Activated CD8-positive, alpha-beta memory T cell treated with anti-CD3 and anti-CD28 coated beads for 36 hours (primary cell): ENCODE results near the gene FSTL4. TPM values are rescaled to one million over a fixed set of nuclear protein-coding genes. Genes with fewer than 3 reads are reported as not detected.

Source experiments
- CTCF ChIA-PET: fragments of 350-600 bp; sonication (Branson Sonifier 250); formaldehyde crosslinking; loops from one replicate; lab custom pipeline; 2021; ENCODE audit warnings: antibody characterized with exemption; lab: Charles Lee
- POLR2A ChIA-PET: fragments of 350-600 bp; sonication (Branson Sonifier 250); formaldehyde crosslinking; loops from one replicate; lab custom pipeline; 2021; ENCODE audit warnings: antibody characterized with exemption; lab: Charles Lee
- total RNA-seq, 2 experiments: library from RNA; stranded (reverse); gene quantifications; one replicate each; pipeline ENCODE4 v1.2.3, GENCODE V29; 2021

FSTL4 gene
- total RNA-seq, 2 experiments from 2014 or later = 0.30 TPM; not detected in 1

- POLR2A ChIA-PET = no interaction called here
These were observed 376.5 kb downstream of the FSTL4 start for GRCh38 chr5:133235696-133236426.

GRCh38 chr5:133234911-133235310 is 377.4 kb downstream of the FSTL4 start:
- ChIA-PET POLR2A (no interaction called here), CTCF (no interaction called here)

More at GRCh38 chr5:133235696-133236426, 376.5 kb downstream of the FSTL4 start:
- CTCF ChIA-PET = no interaction called here

- POLR2A ChIA-PET = no interaction called here
- CTCF ChIA-PET = no interaction called here
These were observed 378.1 kb downstream of the FSTL4 start for GRCh38 chr5:133234273-133234672.

GRCh38 chr5:133233616-133234015 is 378.7 kb downstream of the FSTL4 start:
- ChIA-PET POLR2A (no interaction called here), CTCF (no interaction called here)

- CTCF ChIA-PET = no interaction called here
- POLR2A ChIA-PET = no interaction called here
These were observed 379.4 kb downstream of the FSTL4 start for GRCh38 chr5:133232911-133233310.

- ChIA-PET POLR2A (no interaction called here), CTCF (no interaction called here)
These were observed 379.9 kb downstream of the FSTL4 start for GRCh38 chr5:133232435-133232834.

GRCh38 chr5:133232011-133232410 is 380.3 kb downstream of the FSTL4 start:
- CTCF ChIA-PET = no interaction called here
- POLR2A ChIA-PET = no interaction called here

- ChIA-PET POLR2A (no interaction called here), CTCF (no interaction called here)
These were observed 381.3 kb downstream of the FSTL4 start for GRCh38 chr5:133230823-133231578.

GRCh38 chr5:133229931-133230664 is 382.2 kb downstream of the FSTL4 start:
- POLR2A ChIA-PET = no interaction called here

GRCh38 chr5:133228316-133228715 is 384.0 kb downstream of the FSTL4 start:
- ChIA-PET POLR2A (no interaction called here), CTCF (no interaction called here)

More at GRCh38 chr5:133229931-133230664, 382.2 kb downstream of the FSTL4 start:
- CTCF ChIA-PET = no interaction called here

- ChIA-PET CTCF (no interaction called here), POLR2A (no interaction called here)
These were observed 384.4 kb downstream of the FSTL4 start for GRCh38 chr5:133227897-133228296.

GRCh38 chr5:133227082-133227481 is 385.3 kb downstream of the FSTL4 start:
- ChIA-PET POLR2A (no interaction called here), CTCF (no interaction called here)

- POLR2A ChIA-PET = no interaction called here
- CTCF ChIA-PET = no interaction called here
These were observed 386.2 kb downstream of the FSTL4 start for GRCh38 chr5:133226186-133226585.

- POLR2A ChIA-PET = no interaction called here
- CTCF ChIA-PET = interaction anchor here (0.9 kb wide), 1 partner anchor 73 kb away, joined by 3 read pairs; no protein-coding TSS in a partner anchor
These were observed 386.6 kb downstream of the FSTL4 start for GRCh38 chr5:133225671-133226152.

- ChIA-PET CTCF (no interaction called here), POLR2A (no interaction called here)
These were observed 389.4 kb downstream of the FSTL4 start for GRCh38 chr5:133222979-133223378.

- POLR2A ChIA-PET = no interaction called here
- CTCF ChIA-PET = no interaction called here
These were observed 389.8 kb downstream of the FSTL4 start for GRCh38 chr5:133222521-133222920.

GRCh38 chr5:133222040-133222439 is 390.3 kb downstream of the FSTL4 start:
- CTCF ChIA-PET = no interaction called here
- POLR2A ChIA-PET = no interaction called here

- ChIA-PET CTCF (no interaction called here), POLR2A (no interaction called here)
These were observed 391.3 kb downstream of the FSTL4 start for GRCh38 chr5:133220851-133221674.

- POLR2A ChIA-PET = no interaction called here
- CTCF ChIA-PET = no interaction called here
These were observed 393.0 kb downstream of the FSTL4 start for GRCh38 chr5:133219296-133219695.
